RPMI8226 (cell line): Measurements from ENCODE around the gene TBX15.
A peak's percentile ranks its signal among the peaks of the same experiment; 100 is the strongest.
"Not testable (repeated sequence)": the region's sequence is repeated elsewhere in the genome, so short reads cannot be mapped to it uniquely, and the experiment has no call there.

Source experiments
- DNase-seq: peaks from one replicate; pipeline ENCODE4 v3.0.0-alpha.2; 2015

Gene TBX15

GRCh38 chr1:118921994-118922393, 66.1 kb downstream of the TBX15 start:
- DNase-seq: no peak

GRCh38 chr1:118920124-118920717, 67.9 kb downstream of the TBX15 start:
- no peak for DNase-seq

GRCh38 chr1:118918940-118919259, 69.2 kb downstream of the TBX15 start:
- peak; percentile 24 for DNase-seq

- DNase-seq: peak; percentile 15
Measured at GRCh38 chr1:118918230-118918939, 69.8 kb downstream of the TBX15 start.

- not testable (repeated sequence) for DNase-seq
Measured at GRCh38 chr1:118916346-118916745, 71.8 kb downstream of the TBX15 start.

GRCh38 chr1:118914379-118915161, 73.6 kb downstream of the TBX15 start:
- DNase-seq: no peak

- DNase-seq: no peak
Measured at GRCh38 chr1:118913818-118914217, 74.3 kb downstream of the TBX15 start.

- DNase-seq: no peak
Measured at GRCh38 chr1:118912574-118912973, 75.6 kb downstream of the TBX15 start.

GRCh38 chr1:118911571-118911970, 76.6 kb downstream of the TBX15 start:
- no peak for DNase-seq

GRCh38 chr1:118907466-118907865, 80.7 kb downstream of the TBX15 start:
- DNase-seq: no peak

- DNase-seq: no peak
Measured at GRCh38 chr1:118905671-118906070, 82.5 kb downstream of the TBX15 start.

- DNase-seq: no peak
Measured at GRCh38 chr1:118905196-118905595, 82.9 kb downstream of the TBX15 start.

GRCh38 chr1:118902711-118903191, 85.4 kb downstream of the TBX15 start:
- DNase-seq: no peak

GRCh38 chr1:118902299-118902698, 85.8 kb downstream of the TBX15 start:
- no peak for DNase-seq

GRCh38 chr1:118900643-118901440, 87.3 kb downstream of the TBX15 start:
- no peak for DNase-seq

GRCh38 chr1:118899340-118899739, 88.8 kb downstream of the TBX15 start:
- no peak for DNase-seq

GRCh38 chr1:118898712-118899111, 89.4 kb downstream of the TBX15 start:
- DNase-seq: no peak

GRCh38 chr1:118896416-118896815, 91.7 kb downstream of the TBX15 start:
- DNase-seq: no peak

- DNase-seq: no peak
Measured at GRCh38 chr1:118894836-118895235, 93.3 kb downstream of the TBX15 start.

- no peak for DNase-seq
Measured at GRCh38 chr1:118890851-118891384, 97.2 kb downstream of the TBX15 start.

- no peak for DNase-seq
Measured at GRCh38 chr1:118884946-118885345, 103.2 kb downstream of the TBX15 start.

GRCh38 chr1:118881751-118882150, 106.4 kb downstream of the TBX15 start:
- DNase-seq: no peak

- DNase-seq: no peak
Measured at GRCh38 chr1:118878661-118879060, 109.5 kb downstream of the TBX15 start.
